ENCODE results near the gene RIC3.
"Not testable (repeated sequence)": the region's sequence is repeated elsewhere in the genome, so short reads cannot be mapped to it uniquely, and the experiment has no call there.

Gene RIC3

GRCh38 chr11:8190431-8190830, 21.6 kb upstream of the RIC3 start:
- DNase-seq, result no peak

- DNase-seq, result no peak
Measured at GRCh38 chr11:8186429-8186828, 17.6 kb upstream of the RIC3 start.

GRCh38 chr11:8183111-8183510, 14.3 kb upstream of the RIC3 start:
- DNase-seq, result no peak

- DNase-seq, result no peak
Measured at GRCh38 chr11:8180469-8180868, 11.6 kb upstream of the RIC3 start.

GRCh38 chr11:8178297-8178696, 9.5 kb upstream of the RIC3 start:
- DNase-seq, result no peak

GRCh38 chr11:8177136-8177535, 8.3 kb upstream of the RIC3 start:
- DNase-seq, result no peak

- DNase-seq, result no peak
Measured at GRCh38 chr11:8167796-8168195, 1.0 kb downstream of the RIC3 start.

- DNase-seq, result no peak
Measured at GRCh38 chr11:8164746-8165145, 4.1 kb downstream of the RIC3 start.

GRCh38 chr11:8161627-8162304, 7.1 kb downstream of the RIC3 start:
- not testable (repeated sequence) for DNase-seq

- DNase-seq, result no peak
Measured at GRCh38 chr11:8156877-8157276, 11.9 kb downstream of the RIC3 start.

- DNase-seq, result no peak
Measured at GRCh38 chr11:8149726-8150125, 19.1 kb downstream of the RIC3 start.

GRCh38 chr11:8138526-8138925, 30.3 kb downstream of the RIC3 start:
- DNase-seq, result no peak

GRCh38 chr11:8127447-8127846, 41.4 kb downstream of the RIC3 start:
- DNase-seq, result no peak

GRCh38 chr11:8126649-8127289, 42.1 kb downstream of the RIC3 start:
- DNase-seq, result no peak

- no peak for DNase-seq
Measured at GRCh38 chr11:8122173-8122764, 46.6 kb downstream of the RIC3 start.

- no peak for DNase-seq
Measured at GRCh38 chr11:8111636-8112035, 57.2 kb downstream of the RIC3 start.

- DNase-seq, result no peak
Measured at GRCh38 chr11:8110396-8110795, 58.4 kb downstream of the RIC3 start.

- no peak for DNase-seq
Measured at GRCh38 chr11:8109675-8110074, 59.1 kb downstream of the RIC3 start.

GRCh38 chr11:8108421-8108820, 60.4 kb downstream of the RIC3 start:
- no peak for DNase-seq

- no peak for DNase-seq
Measured at GRCh38 chr11:8107642-8108041, 61.2 kb downstream of the RIC3 start.

GRCh38 chr11:8106679-8107078, 62.1 kb downstream of the RIC3 start:
- DNase-seq, result no peak

- DNase-seq, result no peak
Measured at GRCh38 chr11:8105666-8106065, 63.2 kb downstream of the RIC3 start.

GRCh38 chr11:8105133-8105532, 63.7 kb downstream of the RIC3 start:
- DNase-seq, result no peak

- no peak for DNase-seq
Measured at GRCh38 chr11:8103909-8104308, 64.9 kb downstream of the RIC3 start.

GRCh38 chr11:8102965-8103364, 65.9 kb downstream of the RIC3 start:
- DNase-seq, result no peak
